Measurements from ENCODE around the gene DOCK9. TPM values are rescaled to one million over a fixed set of nuclear protein-coding genes. Genes with fewer than 3 reads are reported as not detected.

DOCK9 gene
- polyA plus RNA-seq, 1 of the 3 experiments (the other 2 are of a cell fraction): 16.6 TPM

GRCh38 chr13:98873377-98874028, 104.4 kb downstream of the DOCK9 start (continued):
- TF ChIP-seq TEAD4 (IDR thresholded peaks at IDR 0.05; ENCODE audit: borderline replicate concordance, insufficient read depth): no peak
- no peak for TF ChIP-seq TCF12 (IDR thresholded peaks at IDR 0.05)
- TF ChIP-seq NRF1 (IDR thresholded peaks at IDR 0.05; ENCODE audit: low read depth, low read length): no peak

DNA sequence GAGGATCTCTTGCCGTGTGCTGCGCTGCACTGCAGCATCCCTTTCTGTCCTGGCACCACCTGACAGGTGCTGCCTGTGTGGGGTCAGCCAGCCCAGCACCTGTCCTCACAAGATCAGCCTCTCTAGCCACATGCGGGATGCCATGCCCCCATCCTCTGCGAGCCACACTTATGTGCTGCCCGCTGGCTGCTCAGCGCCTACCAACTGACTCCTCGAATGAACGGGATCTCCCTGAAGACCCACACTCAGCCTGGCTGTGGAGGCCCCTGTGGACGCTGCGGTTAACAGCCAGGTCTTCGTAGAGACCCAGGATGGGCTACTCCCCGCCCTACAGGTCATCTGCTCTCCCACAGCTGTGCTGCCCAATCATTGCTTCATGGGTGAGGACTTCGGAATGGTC, 106.1 kb downstream of the DOCK9 start:
- Histone ChIP-seq H3K79me2 (ENCODE audit: insufficient read depth) (no peaks in the 10 kb centered on the region), H3K9ac (no peak overlapping the region), H3K4me1 (ENCODE audit: control insufficient read depth in 1 of 2, insufficient read depth in 2 of 2, low read depth in 1 of 2, low read length in 1 of 2) (no peaks in the 10 kb centered on the region), H2AFZ (ENCODE audit: low read depth) (no peak overlapping the region), H3K27me3 (ENCODE audit: insufficient read depth) (no peaks in the 10 kb centered on the region), H3K27ac (ENCODE audit: low read depth in 2 of 2, low read length in 1 of 2) (no peak overlapping the region), H3K9me2 (no peaks in the 10 kb centered on the region), H3F3A (replicated peaks; ENCODE audit: insufficient read depth) (no peaks in the 10 kb centered on the region), H4K20me1 (ENCODE audit: insufficient read depth) (no peaks in the 10 kb centered on the region), H3K36me3 (replicated peaks in 1 of 2; ENCODE audit: control insufficient read depth in 1 of 2, insufficient read depth in 2 of 2, low read length in 1 of 2) (peaks cover 0 to 9% of the 10 kb centered on the region in 2 experiments), H3K9me3 (no peaks in the 10 kb centered on the region), H3K4me3 (ENCODE audit: low read depth in 2 of 2, low read length in 1 of 2) (no peak overlapping the region), H3K4me2 (no peak overlapping the region)
- TF ChIP-seq RXRA (IDR thresholded peaks at IDR 0.05; ENCODE audit: borderline replicate concordance, low read depth) (no peak), GABPA (IDR thresholded peaks at IDR 0.05; ENCODE audit: low read depth) (no peak), MEF2A (IDR thresholded peaks at IDR 0.05; ENCODE audit: borderline replicate concordance, low read depth) (no peak), RFX5 (IDR thresholded peaks at IDR 0.05; ENCODE audit: low read length) (no peak), NFIC (IDR thresholded peaks at IDR 0.05; ENCODE audit: borderline replicate concordance) (no peak), FOXJ3 (CRISPR knock-in tag; IDR thresholded peaks at IDR 0.05) (no peak), MXI1 (IDR thresholded peaks at IDR 0.05; ENCODE audit: low read depth, low read length) (no peak)
- TF ChIP-seq, protein P1, sequence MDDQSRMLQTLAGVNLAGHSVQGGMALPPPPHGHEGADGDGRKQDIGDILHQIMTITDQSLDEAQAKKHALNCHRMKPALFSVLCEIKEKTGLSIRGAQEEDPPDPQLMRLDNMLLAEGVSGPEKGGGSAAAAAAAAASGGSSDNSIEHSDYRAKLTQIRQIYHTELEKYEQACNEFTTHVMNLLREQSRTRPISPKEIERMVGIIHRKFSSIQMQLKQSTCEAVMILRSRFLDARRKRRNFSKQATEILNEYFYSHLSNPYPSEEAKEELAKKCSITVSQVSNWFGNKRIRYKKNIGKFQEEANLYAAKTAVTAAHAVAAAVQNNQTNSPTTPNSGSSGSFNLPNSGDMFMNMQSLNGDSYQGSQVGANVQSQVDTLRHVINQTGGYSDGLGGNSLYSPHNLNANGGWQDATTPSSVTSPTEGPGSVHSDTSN (IDR thresholded peaks at IDR 0.05): no peak
- TF ChIP-seq, protein P2, sequence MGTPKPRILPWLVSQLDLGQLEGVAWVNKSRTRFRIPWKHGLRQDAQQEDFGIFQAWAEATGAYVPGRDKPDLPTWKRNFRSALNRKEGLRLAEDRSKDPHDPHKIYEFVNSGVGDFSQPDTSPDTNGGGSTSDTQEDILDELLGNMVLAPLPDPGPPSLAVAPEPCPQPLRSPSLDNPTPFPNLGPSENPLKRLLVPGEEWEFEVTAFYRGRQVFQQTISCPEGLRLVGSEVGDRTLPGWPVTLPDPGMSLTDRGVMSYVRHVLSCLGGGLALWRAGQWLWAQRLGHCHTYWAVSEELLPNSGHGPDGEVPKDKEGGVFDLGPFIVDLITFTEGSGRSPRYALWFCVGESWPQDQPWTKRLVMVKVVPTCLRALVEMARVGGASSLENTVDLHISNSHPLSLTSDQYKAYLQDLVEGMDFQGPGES (IDR thresholded peaks at IDR 0.05; ENCODE audit: low read depth, low read length): no peak
- POLR2A ChIA-PET: interaction anchor here (0.6 kb wide), 1 partner anchor 23 kb away, joined by 3 read pairs; no protein-coding TSS in a partner anchor
- 98% methylated on average over 5 of the region's 13 CpGs for WGBS (ENCODE audit: low lambda C conversion rate)
- DNase-seq: no peak
- CTCF ChIA-PET: no interaction called here

DNA sequence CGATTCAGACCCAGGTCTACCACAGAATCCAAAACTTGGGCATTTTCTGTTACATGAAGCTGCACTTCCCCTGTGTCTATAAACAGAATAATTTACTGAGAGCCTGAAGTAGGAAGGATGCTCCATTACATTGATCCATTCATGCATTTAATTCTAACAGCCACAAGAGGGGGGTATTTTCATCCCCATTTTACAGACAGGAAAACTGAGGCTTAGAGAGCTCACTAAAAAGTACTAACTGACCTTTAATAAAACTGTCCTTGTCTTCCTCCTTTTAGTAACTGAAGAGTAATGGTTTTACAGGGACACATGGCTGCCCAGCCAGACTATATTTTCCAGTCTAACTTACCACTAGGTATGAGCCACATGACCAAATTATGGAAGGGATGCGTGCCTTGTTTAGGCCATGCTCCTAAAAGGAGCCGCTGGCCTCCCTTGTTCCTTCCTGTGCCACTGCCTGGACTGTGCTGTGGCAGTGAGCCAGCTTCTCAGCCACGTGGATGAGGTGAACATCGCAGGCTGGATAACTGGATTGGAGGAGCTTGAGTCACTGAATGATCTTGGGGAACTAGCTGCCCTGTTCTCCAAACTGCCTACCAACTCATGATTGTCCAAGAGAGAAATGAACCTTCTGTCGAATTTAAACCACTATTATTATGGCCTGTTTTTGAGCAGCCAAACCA, 108.3 kb downstream of the DOCK9 start:
- no peak overlapping the region for H3K9ac ChIP-seq
- 80% methylated on average over 6 of the region's 6 CpGs for WGBS (ENCODE audit: low lambda C conversion rate)
- no peaks in the 10 kb centered on the region for H3K4me1 ChIP-seq (ENCODE audit: control insufficient read depth in 1 of 2, insufficient read depth in 2 of 2, low read depth in 1 of 2, low read length in 1 of 2)
- ChIA-PET POLR2A (no interaction called here), CTCF (interaction anchor here (1.1 kb wide), 1 partner anchor 101 kb away, joined by 3 read pairs; no protein-coding TSS in a partner anchor)
- H2AFZ ChIP-seq (ENCODE audit: low read depth): no peak overlapping the region
- no peak overlapping the region for H3K4me2 ChIP-seq
- no peak for DNase-seq
- H4K20me1 ChIP-seq (ENCODE audit: insufficient read depth): no peaks in the 10 kb centered on the region
- H3K27ac ChIP-seq (ENCODE audit: low read depth in 2 of 2, low read length in 1 of 2): no peak overlapping the region
- no peaks in the 10 kb centered on the region for H3K27me3 ChIP-seq (ENCODE audit: insufficient read depth)
- H3K4me3 ChIP-seq (ENCODE audit: low read depth in 2 of 2, low read length in 1 of 2): no peak overlapping the region
- peaks cover 0 to 11% of the 10 kb centered on the region in 2 experiments for H3K36me3 ChIP-seq (replicated peaks in 1 of 2; ENCODE audit: control insufficient read depth in 1 of 2, insufficient read depth in 2 of 2, low read length in 1 of 2)
- no peaks in the 10 kb centered on the region for H3F3A ChIP-seq (replicated peaks; ENCODE audit: insufficient read depth)
- H3K9me3 ChIP-seq: no peaks in the 10 kb centered on the region
- no peak for TF ChIP-seq RAD21 (IDR thresholded peaks at IDR 0.05; ENCODE audit: low read length)
- no peak for TF ChIP-seq RXRA (IDR thresholded peaks at IDR 0.05; ENCODE audit: borderline replicate concordance, low read depth)
- TF ChIP-seq TEAD4 (IDR thresholded peaks at IDR 0.05; ENCODE audit: borderline replicate concordance, insufficient read depth): no peak
- peak; percentile 58 for TF ChIP-seq CTCF (IDR thresholded peaks at IDR 0.05)
- TF ChIP-seq CHD2 (IDR thresholded peaks at IDR 0.05; ENCODE audit: low read length, partially characterized antibody): no peak
- H3K9me2 ChIP-seq: no peaks in the 10 kb centered on the region
- no peaks in the 10 kb centered on the region for H3K79me2 ChIP-seq (ENCODE audit: insufficient read depth)

All from SK-N-SH (cell line).